Peyer's patch (tissue), 4 donors: Measurements from ENCODE around the gene DHRSX.

ENCODE experiments used
- POLR2A ChIP-seq, 2 donors: fragments of 450-650 bp; IDR thresholded peaks; one replicate each; pipeline ENCODE4 v1.5.1; 2017; ENCODE audit warnings: antibody characterized with exemption in 2 of 2, mild to moderate bottlenecking in 2 of 2, moderate library complexity in 2 of 2
- TF ChIP-seq, protein P1 (sequence below), 6 experiments: fragments of 450-650 bp in 4 of 6; fragments of 200-600 bp in 2 of 6; sonication (generic) in 1 of 6; IDR thresholded peaks; one replicate each; pipeline ENCODE4 v1.5.1; 2017 to 2019; ENCODE audit warnings: antibody characterized with exemption in 6 of 6, mild to moderate bottlenecking in 3 of 6, moderate library complexity in 1 of 6

DNA sequence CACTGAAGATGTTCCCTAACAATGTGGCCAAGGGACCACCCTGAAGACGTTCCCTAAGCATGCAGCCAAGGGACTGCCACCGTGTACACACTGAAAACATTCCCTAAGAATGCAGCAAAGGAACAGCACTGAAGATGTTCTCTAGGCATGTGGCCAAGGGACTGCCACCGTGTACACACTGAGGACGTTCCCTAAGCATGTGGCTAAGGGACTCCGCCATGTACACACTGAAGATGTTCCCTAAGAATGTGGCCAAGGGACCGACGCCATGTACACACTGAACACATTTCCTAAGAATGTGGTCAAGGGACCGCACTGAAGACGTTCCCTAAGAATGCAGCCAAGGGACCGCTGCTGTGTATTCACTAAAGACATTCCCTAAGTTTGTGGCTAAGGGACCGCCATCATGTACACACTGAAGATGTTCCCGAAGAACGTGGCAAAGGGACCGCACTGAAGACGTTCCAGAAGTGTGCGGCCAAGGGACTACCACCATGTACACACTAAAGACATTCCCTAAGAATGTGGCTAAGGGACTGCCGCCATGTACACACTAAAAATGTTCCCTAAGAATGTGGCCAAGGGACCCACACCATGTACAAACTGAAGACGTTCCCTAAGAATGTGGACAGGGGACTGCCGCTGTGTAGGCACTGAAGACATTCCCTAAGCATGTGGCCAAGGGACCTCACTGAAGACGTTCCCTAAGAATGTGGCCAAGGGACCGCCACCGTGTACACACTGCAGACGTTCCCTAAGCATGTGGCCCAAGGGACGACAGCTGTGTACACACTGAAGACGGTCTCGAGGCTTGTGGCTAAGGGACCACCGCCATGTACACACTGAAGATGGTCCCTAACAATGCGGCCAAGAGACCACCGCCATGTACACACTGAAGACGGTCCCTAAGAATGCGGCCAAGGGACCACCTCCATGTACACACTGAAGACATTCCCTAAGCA lies 54.8 kb downstream of the DHRSX start:
- TF ChIP-seq, protein P1, sequence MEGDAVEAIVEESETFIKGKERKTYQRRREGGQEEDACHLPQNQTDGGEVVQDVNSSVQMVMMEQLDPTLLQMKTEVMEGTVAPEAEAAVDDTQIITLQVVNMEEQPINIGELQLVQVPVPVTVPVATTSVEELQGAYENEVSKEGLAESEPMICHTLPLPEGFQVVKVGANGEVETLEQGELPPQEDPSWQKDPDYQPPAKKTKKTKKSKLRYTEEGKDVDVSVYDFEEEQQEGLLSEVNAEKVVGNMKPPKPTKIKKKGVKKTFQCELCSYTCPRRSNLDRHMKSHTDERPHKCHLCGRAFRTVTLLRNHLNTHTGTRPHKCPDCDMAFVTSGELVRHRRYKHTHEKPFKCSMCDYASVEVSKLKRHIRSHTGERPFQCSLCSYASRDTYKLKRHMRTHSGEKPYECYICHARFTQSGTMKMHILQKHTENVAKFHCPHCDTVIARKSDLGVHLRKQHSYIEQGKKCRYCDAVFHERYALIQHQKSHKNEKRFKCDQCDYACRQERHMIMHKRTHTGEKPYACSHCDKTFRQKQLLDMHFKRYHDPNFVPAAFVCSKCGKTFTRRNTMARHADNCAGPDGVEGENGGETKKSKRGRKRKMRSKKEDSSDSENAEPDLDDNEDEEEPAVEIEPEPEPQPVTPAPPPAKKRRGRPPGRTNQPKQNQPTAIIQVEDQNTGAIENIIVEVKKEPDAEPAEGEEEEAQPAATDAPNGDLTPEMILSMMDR (IDR thresholded peaks at IDR 0.05), result no peak
- no peak for TF ChIP-seq POLR2A (IDR thresholded peaks at IDR 0.05)
